HS-5 (cell line): ENCODE data around the gene USP54.
"Not testable (repeated sequence)": the region's sequence is repeated elsewhere in the genome, so short reads cannot be mapped to it uniquely, and the experiment has no call there.

ENCODE experiments used
- DNase-seq: peaks from one replicate; pipeline ENCODE4 v3.0.0-alpha.2; 2012; ENCODE audit warnings: low read depth

The USP54 gene, protein sequence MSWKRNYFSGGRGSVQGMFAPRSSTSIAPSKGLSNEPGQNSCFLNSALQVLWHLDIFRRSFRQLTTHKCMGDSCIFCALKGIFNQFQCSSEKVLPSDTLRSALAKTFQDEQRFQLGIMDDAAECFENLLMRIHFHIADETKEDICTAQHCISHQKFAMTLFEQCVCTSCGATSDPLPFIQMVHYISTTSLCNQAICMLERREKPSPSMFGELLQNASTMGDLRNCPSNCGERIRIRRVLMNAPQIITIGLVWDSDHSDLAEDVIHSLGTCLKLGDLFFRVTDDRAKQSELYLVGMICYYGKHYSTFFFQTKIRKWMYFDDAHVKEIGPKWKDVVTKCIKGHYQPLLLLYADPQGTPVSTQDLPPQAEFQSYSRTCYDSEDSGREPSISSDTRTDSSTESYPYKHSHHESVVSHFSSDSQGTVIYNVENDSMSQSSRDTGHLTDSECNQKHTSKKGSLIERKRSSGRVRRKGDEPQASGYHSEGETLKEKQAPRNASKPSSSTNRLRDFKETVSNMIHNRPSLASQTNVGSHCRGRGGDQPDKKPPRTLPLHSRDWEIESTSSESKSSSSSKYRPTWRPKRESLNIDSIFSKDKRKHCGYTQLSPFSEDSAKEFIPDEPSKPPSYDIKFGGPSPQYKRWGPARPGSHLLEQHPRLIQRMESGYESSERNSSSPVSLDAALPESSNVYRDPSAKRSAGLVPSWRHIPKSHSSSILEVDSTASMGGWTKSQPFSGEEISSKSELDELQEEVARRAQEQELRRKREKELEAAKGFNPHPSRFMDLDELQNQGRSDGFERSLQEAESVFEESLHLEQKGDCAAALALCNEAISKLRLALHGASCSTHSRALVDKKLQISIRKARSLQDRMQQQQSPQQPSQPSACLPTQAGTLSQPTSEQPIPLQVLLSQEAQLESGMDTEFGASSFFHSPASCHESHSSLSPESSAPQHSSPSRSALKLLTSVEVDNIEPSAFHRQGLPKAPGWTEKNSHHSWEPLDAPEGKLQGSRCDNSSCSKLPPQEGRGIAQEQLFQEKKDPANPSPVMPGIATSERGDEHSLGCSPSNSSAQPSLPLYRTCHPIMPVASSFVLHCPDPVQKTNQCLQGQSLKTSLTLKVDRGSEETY (N-terminal part only)

DNA sequence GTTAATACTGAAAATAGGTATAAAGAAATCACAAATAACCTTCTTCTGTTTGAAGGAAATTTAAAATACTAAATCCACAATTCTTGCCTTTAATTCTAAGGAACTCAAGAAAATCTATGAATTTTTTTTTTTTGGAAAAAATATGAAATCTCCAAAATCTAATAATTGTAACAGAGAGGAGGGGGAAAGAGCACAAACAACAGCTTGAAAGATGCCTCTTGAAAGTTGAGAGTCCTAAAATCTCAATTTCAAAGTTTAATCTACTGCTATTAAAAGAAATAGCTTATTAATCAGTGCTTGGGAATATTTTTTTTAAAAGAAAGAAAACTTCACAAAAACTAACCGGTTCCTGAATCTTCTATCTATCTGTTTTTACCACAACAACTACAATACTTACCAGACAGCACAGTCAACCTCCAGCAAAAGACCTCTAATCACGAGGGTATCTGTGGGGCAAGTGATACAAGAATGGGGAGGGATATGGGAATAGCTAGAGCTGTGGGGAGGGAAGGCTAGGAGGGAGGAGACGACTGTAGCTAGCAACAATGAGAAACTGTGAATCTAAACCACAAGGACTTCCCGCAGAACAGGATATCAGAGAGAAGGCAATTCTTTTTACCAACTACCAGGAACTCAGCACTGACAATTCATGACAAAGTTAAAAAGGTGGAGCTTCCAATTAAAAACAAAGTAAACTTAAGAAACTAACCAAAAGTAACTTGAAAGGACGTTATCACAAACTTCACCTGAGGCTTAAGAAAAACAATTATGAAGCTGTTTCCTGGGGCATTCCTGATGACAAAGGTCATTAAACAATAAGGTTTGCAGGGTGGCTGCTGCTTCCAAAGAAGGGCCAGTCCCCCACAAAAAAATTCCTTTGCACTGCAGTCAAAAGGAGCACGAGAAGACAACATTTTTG is at the start of gene USP54:
TSS of gene USP54 (minus strand) at position 462 of the 919 bp plus-strand sequence. CDS start 15,684 bp downstream, outside the sequence.
- no peak for DNase-seq

DNA sequence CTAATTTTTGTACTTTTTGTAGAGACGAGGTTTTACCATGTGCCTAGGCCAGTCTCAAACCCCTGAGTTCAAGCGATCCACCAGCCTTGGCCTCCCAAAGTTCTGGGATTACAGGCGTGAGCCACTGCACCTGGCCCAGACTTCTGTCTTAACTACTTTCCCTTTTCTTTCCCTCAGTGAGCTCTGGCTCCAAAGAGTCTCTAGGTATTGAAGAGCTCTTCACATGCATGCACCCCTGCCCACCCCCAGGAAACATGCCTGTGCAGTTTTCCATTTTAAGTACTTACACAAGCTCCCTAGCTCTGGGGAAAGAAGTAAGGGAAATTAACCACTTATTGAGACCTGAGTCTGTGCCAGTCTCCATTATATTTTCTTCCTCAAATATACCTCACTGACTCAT is 48.1 kb upstream of the USP54 start:
- DNase-seq, result no peak

DNA sequence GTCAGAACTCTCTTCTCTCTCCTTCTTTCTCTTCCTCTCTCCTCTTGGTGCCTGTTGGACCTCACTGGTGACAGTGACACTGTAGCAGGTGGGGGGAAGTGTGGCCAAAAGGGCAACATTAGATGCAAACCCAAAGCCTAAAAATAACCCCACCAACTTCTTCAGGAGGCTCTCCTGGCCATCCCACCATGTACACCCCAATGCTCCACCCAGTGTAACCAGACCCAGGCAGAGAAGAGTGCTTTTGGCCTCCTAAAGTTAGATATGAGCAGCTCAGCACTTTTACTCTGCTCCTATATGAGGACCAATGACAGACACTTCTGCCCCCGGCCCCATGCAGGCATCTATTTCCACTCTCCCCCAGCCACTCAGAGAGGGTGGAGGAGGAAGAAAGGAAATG is 44.6 kb upstream of the USP54 start:
- DNase-seq, result no peak

DNA sequence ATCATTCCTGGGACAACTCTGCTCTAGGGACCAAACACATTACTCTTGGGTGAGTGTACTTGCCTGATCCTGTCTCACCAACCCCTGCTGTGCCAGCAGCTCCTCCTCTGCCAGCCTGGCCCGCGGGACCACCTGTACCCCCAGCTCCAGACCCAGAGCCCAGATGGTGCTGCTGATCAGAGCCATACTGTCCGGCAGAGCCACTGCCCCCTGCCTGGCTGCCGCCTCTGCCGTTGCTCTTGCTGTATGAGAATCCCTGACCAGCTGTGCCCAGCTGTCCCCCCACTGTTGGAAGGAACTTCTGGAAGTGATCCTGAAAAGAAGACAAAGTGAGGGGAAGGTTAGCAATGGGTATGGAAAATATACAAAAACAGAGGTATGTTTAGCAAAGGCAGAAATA is 43.3 kb upstream of the USP54 start:
- DNase-seq, result no peak

DNA sequence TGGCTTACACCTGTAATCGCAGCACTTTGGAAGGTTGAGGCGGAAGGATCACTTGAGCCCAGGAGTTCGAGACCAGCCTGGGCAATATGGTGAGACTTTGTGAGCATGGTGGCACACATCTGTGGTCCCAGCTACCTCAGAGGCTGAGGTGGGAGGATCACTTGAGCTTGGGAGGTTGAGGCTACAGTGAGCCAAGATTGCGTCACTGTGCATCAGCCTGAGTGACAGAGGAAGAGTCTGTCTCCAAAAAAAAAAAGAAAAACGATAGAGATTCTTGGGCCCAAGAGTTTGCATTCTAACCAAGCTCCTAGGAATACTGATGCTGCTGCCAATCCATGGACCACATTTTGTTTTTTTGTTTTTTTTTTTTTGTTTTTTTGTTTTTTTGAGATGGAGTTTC is 38.0 kb upstream of the USP54 start:
- DNase-seq, result no peak

DNA sequence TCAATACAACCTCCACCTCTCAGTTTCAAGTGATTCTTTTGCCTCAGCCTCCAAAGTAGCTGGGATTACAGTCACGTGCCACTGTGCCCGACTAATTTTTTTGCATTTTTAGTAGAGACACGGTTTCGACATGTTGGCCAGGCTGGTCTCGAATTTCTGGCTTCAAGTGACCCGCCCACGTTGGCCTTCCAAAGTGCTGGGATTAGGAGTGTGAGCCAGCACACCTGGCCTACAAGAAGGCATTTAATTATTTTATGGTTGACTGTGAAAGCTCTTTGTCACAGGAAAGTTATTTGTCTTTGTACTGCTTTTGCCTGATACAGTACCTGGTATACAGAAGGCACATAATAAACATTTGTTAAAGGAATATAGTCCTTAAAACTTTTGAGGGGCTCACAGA is 37.3 kb upstream of the USP54 start:
- DNase-seq, result no peak

DNA sequence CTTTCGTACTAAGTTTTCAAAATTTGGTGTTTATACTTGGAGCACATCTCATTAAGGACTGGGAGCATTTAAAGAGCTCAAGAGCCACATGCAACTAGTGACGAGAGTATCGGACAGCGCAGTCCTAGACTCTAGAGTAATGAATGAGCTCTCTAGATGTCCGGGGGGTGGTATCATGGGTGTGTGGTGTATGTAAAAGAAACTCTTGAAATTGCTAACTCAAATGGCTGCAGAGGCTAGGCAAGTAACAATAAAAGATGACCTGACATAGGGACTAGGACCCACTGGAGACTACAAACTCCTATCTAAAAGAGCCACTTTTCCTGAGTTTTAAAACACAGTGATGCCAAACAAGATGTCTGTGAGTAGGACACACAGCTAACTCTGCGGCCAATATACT is 36.2 kb upstream of the USP54 start:
- DNase-seq, result no peak

DNA sequence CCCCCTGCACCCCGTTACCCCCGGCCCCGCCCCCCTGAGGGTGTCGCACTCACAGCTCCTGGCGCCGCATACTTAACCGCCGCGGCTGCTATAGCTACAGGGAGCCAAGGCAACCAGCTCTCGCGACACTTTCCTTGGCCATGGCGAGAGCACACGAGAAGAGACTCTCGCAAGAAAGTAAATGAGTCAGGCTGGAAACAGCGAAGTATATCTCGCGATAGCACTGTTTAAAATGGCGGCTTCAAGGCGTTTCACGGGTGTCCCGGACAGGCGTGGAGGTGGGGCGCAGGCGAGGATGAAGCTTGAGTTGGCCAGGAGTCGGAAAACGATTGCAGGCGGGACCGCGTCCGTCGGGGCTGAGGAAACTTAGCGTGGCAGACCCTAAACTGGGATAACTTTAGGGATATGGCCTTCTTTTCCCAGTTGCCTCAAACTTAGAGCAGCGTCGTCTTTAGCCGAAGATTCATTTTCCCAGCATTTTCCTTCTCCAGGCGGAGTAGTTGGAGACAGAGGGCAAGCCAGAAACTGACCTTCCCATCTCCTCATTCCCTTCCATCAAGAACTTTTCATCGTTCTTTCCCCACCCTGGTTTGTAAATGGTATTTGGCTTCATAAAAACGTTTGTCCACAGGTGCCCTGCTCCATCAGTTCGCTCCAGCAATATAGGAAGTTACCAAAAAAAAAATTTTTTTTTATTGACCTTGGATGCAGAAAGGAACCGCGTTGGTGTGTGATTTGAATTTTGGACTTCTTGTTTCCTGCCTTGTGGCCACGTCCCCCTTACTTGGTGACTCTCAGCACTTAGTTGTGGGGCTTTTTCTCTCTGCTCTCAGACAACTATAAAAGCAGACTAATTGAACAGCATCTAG is 35.0 kb upstream of the USP54 start:
- peak; percentile 86 for DNase-seq

DNA sequence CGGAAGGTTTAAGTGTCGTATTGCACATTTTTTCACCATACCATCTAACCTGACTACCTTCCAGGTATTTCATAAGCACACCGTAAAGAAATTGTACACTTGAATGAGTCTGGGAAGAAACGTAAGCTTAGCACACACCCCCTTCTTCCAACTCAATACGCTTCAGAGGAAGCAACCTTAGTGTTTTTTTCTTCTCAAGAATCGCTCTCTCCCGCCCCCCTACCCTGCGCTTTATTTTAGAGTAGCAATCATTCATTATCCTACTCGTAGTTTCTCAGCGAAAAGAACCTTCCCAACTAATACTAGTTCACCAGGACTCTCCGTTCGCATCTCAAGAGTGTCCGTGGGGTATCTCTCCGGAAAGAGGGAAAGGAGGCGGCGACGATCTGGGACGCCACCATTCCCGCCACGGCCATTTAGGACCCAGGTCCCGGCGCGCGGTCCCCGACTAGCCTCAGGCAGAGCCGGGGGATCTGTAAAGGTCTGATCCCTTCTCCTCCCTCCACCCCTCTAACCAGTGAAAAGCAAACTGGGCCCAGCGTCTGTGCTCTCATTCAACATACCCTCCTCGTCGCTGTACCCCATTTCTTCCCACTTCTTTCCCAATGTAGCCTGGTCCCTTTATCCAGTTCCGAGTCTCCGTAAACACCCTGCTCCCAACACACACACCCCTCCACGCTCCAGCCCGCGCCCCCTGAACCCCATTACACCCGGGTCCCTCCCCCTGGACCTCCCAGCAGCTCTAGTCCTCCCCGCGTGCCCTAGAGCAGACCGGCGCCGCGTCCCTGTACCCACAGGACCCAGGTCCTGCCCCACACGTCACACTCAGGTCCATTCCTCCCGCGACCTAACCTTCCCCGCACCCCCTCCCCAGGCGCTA is 34.1 kb upstream of the USP54 start:
- DNase-seq, result no peak

DNA sequence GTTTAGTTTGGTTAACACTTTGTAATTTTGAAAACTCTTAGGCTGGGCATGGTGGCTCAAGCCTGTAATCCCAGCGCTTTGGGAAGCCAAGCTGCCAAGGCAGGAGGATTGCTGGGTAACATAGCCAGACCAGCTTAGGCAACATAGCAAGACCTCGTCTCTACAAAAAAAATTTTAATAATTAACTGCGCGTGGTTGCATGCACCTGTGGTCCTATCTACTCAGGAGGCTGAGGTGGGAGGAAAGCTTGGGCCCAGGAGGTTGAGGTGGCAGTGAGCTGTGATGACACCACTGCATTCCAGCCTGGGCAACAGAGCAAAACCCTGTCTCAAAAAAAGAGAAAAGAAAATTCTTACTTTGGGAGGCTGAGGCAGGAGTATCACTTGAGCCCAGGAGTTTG is 31.9 kb upstream of the USP54 start:
- DNase-seq, result no peak

DNA sequence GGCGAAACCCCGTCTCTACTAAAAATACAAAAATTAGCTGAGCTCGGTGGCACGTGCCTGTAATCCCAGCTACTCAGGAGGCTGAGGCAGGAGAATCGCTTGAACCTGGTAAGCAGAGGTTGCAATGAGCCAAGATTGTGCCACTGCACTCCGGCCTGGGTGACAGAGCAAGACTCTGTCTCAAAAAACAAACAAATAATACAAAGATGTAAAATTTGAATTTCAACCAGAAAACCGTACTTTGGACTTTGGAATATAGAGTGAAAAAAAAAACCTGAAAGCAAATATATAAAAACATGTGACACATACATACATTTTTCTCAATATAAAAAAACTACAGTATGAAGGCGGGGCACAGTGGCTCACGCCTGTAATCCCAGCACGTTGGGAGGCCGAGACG is 29.8 kb upstream of the USP54 start:
- DNase-seq, result not testable (repeated sequence)

DNA sequence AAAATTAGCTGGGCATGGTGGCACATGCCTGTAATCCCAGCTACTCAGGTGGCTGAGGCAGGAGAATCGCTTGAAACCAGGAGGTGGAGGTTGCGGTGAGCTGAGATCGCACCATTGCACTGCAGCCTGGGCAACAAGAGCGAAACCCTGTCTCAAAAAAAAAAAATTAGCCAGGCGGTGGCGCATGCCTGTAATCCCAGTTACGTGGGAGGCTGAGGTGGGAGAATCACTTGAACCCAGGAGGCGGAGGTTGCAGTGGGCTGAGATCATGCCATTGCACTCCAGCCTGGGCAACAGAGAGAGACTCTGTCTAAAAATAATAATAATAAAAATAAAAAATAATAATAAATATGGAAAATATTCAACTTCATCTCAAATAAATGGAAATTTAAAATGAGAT is 26.0 kb upstream of the USP54 start:
- not testable (repeated sequence) for DNase-seq

DNA sequence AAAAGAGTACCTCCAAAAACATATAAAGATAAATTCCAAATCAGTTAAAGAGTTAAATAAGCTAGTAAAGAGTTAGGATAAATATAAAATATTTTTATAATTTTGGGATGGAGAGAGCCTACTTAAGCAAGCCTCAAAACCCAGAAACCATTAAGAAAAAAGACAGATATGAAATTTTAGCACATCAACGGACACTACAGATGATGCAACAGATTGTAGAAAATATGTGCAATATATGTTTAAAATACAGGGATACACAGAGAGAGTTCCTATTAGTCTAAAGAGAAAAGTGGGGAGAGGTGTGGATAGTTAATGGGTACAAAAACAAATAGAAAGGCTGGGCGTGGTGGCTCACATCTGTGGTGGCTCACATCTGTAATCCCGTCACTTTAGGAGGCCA is 23.6 kb upstream of the USP54 start:
- DNase-seq, result no peak

DNA sequence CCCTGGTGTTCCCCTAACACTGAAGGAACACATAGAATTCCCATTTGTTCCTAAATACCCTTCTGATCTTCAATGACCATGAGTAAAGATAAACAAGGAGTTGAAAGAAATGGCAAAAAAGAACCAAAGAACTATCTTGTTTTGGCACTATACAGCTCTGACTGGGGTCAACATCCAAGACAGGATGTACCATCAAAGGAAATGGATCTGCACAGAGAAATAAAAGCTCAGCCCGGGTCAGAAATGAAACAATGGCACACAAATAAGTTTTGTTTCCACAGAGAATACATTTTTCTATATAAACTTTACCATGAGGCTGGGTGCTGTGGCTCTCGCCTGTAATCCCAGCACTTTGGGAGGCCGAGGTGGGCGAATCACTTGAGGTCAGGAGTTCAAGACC is 18.0 kb upstream of the USP54 start:
- DNase-seq, result no peak

DNA sequence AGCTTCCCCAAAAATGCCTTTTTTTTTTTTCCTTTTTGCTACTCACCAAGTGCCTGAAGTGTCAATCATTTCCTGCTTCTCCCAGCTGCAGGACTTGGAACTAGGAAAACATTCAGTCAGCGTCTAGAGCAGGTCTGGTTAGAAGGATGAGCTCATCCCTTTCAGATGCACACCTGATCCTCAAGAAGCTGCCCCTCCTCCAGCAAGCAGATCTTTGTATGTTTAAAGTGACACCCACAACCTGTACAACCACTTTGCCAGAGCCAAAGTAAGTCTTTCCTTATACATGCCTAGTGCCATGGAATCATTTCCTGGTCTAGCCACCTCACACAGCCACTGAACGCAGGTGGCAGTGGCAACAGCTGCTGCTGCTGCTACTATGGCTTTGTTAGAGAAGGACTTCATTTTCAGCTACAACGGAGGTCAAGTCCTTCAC is 10.4 kb upstream of the USP54 start:
- no peak for DNase-seq

DNA sequence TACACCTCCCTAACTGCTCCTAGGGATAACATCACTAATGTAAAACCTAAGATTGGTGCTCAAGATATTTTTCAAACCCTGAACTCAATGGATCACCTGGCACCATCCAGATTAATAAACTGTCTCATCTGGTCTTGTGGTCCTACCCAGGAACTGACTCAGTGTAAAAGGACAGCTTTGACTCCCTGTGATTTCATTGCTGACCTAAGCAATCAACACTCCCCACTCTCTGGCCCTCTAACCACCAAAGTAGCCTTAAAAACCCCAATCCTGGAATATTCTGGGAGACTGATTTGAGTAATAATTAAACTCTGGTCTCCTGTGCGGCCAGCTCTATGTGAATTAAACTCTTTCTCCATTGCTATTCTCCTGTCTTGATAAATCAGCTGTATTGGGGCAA is 6.2 kb upstream of the USP54 start:
- no peak for DNase-seq

DNA sequence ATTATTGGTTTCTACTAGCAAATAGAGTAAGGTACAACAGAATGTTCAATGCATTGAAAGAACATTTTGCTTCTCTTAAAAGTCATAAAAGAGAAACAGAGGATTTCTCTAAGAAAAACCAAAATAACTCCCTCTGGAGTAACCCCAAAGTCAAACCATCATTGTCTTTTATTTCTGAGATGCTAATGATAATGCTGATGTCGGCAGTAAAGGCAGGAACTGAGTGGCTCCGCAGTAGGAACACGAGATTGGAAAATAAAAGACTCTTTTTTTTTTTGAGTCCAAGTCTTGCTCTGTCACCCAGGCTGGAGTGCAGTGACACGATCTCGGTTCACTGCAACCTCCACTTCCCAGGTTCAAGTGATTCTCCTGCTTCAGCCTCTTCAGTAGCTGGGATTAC is 2.7 kb upstream of the USP54 start:
- DNase-seq, result no peak

DNA sequence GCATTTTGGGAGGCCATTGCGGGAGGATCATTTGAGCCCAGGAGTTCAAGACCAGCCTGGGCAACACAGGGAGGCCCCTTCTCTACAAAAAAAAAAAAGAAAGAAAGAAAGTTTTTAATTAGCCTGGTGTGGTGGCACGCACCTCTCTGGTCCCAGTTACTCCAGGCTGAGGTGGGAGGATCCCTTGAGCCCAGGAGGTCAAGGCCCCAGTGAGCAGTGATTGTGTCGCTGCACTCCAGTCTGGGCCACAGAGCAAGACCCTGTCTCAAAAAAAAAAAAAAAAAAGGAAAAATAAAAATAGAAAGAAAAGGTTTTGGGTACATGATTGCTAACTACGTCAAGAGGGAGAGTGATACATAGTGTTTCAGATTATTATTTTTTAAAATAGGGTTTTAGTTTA is 2.0 kb upstream of the USP54 start:
- no peak for DNase-seq

DNA sequence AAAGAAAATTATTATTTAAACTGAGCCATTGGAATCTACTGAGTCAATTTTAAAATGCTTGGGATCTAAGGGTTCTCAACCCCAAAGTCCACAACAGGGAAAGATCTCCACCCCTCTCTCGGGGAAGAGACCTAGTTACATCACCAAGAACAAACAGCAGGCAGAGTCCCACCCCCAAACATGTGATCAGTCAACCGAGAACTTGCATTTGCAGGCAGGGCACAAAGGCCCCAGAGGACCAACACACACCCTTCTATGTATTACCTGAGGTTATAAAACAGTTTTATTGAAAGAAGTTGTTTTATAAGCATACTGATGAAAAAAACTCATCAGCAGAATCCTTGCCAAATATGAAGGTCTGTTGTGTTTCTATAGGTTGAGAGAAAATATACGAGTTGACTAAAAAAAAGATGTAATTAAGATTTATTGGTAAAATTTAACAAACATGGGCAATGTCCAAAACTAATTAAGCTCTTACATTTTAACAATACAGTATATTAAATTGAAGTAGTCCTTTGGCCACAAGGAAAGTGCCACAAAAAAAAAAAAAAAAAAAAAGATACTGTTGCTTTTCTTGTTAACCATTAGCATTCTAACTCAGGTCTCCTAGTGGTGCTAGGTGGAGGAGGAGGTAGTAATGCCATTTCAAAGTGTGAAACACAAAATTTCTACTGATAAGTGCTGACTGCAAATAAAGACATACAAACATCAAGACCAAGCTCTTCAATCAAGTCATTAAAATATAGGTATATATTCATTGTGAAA is 975 bp upstream of the USP54 start:
- no peak for DNase-seq
